HG03571 (cell line): ENCODE results near the gene LGMN.
A peak's percentile ranks its signal among the peaks of the same experiment; 100 is the strongest.

ENCODE experiments used
- ATAC-seq: cut with Tn5 transposase; IDR thresholded peaks from one replicate; pipeline ENCODE4 v1.9.1; 2021; ENCODE audit not compliant: unreplicated experiment

Gene LGMN

GRCh38 chr14:92679246-92679645 lies 69.2 kb downstream of the LGMN start:
- no peak for ATAC-seq

- no peak for ATAC-seq
Measured at GRCh38 chr14:92678766-92679165, 69.7 kb downstream of the LGMN start.

- no peak for ATAC-seq
Measured at GRCh38 chr14:92677955-92678354, 70.5 kb downstream of the LGMN start.

- ATAC-seq, result peak; percentile 81
Measured at GRCh38 chr14:92677087-92677668, 71.2 kb downstream of the LGMN start.

- no peak for ATAC-seq
Measured at GRCh38 chr14:92676403-92677086, 71.9 kb downstream of the LGMN start.

GRCh38 chr14:92675976-92676375 lies 72.5 kb downstream of the LGMN start:
- no peak for ATAC-seq

- no peak for ATAC-seq
Measured at GRCh38 chr14:92675421-92675820, 73.0 kb downstream of the LGMN start.

GRCh38 chr14:92673601-92674150 lies 74.8 kb downstream of the LGMN start:
- no peak for ATAC-seq

GRCh38 chr14:92670643-92671366 lies 77.6 kb downstream of the LGMN start:
- no peak for ATAC-seq

- ATAC-seq, result no peak
Measured at GRCh38 chr14:92670160-92670559, 78.3 kb downstream of the LGMN start.

GRCh38 chr14:92668276-92668973 lies 80.0 kb downstream of the LGMN start:
- ATAC-seq, result no peak

GRCh38 chr14:92666251-92666650 lies 82.2 kb downstream of the LGMN start:
- ATAC-seq, result no peak

- no peak for ATAC-seq
Measured at GRCh38 chr14:92665661-92666110, 82.7 kb downstream of the LGMN start.

- no peak for ATAC-seq
Measured at GRCh38 chr14:92663049-92663448, 85.4 kb downstream of the LGMN start.

GRCh38 chr14:92660571-92660970 lies 87.9 kb downstream of the LGMN start:
- no peak for ATAC-seq

- no peak for ATAC-seq
Measured at GRCh38 chr14:92659765-92660561, 88.5 kb downstream of the LGMN start.

- ATAC-seq, result no peak
Measured at GRCh38 chr14:92658684-92659083, 89.7 kb downstream of the LGMN start.

GRCh38 chr14:92658160-92658559 lies 90.3 kb downstream of the LGMN start:
- no peak for ATAC-seq

GRCh38 chr14:92657457-92658142 lies 90.8 kb downstream of the LGMN start:
- no peak for ATAC-seq
